GM21526 (cell line): Measurements from ENCODE around the gene PSAPL1.

Experiments
- ATAC-seq: cut with Tn5 transposase; IDR thresholded peaks from one replicate; pipeline ENCODE4 v1.9.1; 2021; ENCODE audit warnings: moderate library complexity; ENCODE audit not compliant: unreplicated experiment, low FRiP score

PSAPL1 gene

GRCh38 chr4:7434766-7435150 lies at the start of gene PSAPL1:
PSAPL1 (minus strand) TSS chr4:7434930; CDS start chr4:7434879, 51 bp downstream.
- ATAC-seq = no peak

- no peak for ATAC-seq
These were observed 46.5 kb upstream of the PSAPL1 start for GRCh38 chr4:7481227-7481626.

- no peak for ATAC-seq
These were observed 45.7 kb upstream of the PSAPL1 start for GRCh38 chr4:7480423-7480822.

DNA sequence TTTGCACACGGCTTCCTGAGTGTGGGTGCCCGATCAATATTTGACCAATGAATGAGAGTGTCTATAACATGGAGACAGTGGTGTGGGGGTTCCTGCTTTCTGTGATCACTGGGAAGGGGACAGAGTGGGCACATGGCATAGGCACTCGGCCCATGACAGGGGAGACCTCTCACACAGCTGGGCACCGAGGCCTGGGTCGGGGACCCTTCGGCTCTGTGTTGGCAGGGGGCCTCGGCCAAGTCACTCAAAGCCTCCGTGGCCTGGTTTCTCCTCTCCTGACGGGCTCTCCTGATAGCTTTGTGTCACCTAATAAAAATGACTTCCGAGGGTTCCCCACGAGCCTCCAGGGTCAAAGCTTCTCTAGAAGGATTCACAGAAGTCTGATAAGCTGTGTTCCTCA lies 43.9 kb upstream of the PSAPL1 start:
- no peak for ATAC-seq

DNA sequence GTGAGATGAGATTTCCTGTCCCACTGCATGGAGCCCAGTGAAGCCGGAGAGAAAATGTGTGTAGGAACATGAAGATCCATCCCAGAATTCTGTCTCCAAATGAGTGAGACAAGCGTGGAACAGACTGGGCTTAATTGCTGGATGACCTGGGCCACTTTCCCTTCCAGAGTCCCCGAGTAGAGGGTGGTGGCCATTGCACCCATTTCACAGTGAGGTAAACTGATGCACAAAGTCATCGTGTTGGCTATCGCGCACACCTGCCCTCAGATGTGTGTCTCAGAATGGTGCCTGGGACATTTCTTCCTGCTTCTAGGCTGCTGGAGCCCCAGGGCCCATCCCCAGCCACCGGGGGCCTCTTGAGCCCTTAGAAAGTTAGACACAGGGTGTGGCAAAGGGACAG lies 43.0 kb upstream of the PSAPL1 start:
- ATAC-seq = no peak

DNA sequence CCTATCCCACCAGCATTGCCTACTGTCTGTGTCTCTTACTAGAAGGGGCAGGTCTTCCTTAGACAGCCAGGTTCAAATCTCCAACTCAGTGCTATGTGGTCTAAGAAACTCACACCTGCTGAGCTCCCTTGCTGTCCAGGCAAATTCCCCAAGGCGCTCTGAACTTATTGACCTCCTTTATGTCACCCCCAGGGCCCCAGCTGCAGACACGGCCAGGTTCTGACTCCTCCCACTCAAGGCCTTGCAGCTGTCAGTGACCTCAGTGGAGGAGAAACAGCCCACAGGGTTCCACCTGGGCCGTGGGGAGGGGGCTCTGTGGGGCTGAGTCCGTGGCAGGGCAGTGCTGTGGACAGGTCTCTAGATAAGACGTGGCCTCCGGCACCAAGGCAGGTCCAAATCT lies 42.1 kb upstream of the PSAPL1 start:
- ATAC-seq = no peak

DNA sequence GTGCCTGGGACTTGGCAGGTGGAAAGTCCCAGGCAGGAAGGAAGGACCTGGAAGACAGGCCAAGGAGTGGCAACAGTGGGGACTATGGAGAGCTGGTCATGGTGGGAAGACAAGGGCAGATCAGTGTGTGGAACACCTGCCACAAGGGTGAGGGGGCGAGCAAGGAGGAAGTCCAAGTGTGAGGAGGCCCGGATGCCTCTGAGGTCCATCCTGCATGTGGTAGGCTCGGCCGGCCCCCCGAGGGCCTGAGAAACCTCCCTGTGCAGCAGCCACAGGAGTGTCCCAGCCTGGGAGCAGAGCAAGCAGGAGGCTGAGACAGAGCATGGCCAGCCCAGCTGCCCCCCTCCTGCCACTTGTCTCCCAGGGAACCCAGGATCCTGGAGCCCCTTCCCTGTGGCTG lies 40.5 kb upstream of the PSAPL1 start:
- ATAC-seq = no peak

DNA sequence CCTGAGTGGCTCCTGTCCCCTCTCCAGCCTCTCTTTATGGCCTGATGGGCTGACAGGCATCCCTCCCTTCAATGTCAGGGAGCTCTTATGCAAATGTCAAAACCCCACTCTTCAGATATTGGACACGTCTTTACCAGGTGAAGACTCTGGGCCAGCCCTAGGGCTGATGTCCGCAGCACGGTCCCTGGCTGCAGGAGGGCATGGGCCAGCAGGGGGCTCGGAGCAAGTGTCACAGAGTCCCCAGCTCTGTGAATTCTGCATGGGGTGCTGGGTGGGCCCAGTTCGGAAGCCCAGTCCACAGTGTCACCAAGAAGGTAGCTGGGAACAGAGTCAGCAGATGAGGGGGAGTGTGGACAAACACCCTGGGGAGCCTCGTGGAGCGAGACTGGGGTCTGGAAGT lies 39.6 kb upstream of the PSAPL1 start:
- ATAC-seq = no peak

DNA sequence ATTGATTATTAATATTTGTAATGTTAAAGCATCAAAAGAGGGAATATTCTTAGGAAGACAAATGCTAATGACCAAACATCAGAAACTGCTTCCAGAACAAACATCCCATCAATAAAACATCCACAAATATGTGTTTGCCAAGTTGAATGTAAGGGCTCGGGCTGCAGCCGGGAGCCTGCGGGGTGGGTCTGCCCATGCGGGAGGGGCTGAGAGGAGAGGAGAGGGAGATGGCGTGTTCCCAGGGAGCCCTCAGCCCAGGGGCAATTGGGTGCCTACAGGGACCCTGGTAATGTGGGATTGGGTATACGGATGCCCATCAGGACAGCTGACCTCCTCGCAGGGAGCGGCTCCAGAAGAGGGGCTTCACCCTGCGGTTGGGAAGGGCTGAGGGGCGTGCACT lies 38.4 kb upstream of the PSAPL1 start:
- ATAC-seq = no peak

DNA sequence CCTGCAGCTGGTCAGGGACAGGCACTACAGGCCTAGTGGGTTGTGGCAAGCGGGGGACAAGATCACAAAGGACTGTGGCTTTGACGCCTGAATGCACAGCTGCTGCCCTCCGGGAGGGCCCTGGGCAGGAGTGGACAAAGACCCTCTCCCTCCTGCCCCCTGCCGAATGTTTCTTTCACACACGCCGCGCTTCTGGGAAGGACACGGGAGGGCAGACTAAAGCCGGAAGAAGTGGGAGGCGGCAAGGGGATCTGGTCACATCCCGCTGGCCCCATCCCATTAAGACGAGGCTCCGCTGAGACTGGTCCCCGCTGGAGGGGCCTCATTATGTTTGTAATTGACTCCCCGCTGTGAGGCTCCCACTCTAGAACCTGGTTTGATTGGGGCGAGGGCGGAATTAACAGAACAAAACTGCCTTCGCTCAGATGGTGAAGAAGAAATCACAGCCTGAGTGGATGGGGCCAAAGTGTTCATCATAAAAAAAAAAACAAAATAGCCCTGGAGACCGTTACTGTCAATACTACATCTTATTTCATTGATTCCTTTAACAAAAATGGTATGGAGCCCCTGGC lies 37.8 kb upstream of the PSAPL1 start:
- no peak for ATAC-seq

DNA sequence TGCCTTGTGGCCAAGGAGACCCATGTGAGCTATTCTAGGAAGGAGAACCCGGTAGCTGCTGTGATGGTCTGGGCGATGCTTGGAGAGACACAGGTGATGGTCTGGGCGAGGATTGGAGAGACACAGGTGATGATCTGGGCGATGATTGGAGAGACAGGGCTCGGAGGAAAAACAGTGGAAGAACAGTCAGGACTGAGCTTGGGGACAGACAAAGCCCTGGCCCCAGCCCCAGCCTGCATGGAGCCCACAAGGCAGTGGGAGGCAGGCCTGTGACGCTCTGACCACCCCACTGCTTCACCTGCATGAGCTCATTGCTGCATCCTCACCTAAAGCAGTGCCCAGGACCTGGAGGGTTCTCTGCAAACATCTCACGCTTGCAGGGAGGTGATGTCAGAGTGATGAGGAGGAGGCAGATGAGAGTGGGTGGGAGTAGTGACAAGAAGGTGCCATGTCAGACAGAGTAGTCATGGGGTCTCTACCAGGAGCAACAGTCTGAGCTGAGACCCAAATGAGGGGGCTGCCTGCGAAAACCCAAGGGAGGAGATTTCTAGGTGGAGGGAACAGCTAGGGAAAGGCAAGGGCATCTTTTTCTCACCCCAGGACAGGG lies 35.9 kb upstream of the PSAPL1 start:
- no peak for ATAC-seq

DNA sequence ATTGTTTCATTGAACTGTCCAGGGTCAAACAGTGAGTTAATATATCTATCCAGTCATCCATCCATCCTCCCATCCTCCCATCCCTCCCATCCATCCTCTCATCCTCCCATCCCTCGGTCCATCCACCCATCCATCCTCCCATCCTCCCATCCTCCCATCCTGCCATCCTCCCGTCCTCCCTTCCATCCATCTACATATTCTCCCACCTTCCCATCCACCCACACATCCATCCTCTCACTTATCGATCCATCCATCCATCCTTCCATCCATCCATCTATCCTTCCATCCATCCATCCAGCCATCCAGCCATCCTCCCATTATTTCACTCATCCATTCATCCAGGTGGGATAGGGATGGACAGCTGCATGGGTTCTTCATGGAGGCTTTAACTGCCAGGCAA lies 35.4 kb upstream of the PSAPL1 start:
- no peak for ATAC-seq

DNA sequence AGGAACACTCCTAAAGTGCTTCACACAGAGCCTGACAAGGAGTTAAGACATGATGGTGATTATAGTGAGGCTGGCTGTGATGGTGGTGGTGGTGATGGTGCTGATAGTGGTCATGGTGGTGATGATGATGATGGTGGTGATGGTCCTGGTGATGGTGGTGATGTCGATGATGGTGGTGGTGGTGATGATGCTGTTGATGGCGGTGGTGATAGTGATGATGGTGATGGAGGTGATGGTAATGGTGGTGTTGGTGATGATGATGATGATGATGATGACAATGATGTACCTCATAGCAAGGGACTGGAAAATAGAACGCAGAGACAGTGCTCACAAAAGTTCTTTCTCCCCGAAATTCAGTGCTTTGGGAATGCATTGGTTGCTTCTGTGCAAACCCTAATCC lies 34.3 kb upstream of the PSAPL1 start:
- no peak for ATAC-seq

DNA sequence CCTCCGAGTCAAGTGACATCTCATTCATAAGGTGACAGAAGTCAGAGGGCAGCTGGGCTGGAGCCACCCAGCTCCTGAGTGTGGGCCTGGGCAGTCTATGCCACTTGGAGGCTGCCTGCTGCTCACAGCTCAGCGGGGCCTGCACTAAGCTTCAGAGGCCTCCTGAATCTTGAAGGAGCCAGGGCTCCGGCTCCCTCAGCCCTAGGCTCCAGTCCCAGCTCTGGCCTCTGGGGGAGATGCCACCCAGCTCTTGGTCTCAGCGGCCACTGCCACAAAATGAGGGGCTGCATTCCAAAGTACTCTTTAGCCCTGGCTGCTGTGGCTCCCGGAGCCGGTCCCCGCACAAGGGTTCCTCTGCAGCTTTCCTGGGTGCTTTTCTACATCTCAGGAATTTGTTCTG lies 32.7 kb upstream of the PSAPL1 start:
- ATAC-seq = no peak

DNA sequence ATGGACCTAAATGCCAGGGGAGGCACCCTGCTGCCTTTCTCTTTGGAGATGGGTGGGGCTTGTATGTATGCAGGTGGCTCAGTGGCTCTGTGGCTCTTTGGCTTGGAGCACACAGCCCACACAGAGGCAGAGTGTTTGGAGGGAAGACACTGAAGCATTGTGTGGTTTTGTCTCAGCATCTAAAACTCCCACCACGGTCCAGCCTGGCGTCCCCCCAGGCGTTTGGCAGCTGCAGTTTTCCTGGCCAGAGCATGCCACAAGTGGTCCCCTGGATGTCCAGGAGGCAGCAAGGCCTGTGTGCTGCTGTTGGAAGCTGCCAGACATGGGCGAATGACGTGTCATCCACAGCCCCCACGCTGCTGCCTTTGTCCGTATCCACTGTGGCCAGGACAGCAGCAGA lies 32.2 kb upstream of the PSAPL1 start:
- no peak for ATAC-seq

- ATAC-seq = no peak
These were observed 31.5 kb upstream of the PSAPL1 start for GRCh38 chr4:7466215-7466614.

DNA sequence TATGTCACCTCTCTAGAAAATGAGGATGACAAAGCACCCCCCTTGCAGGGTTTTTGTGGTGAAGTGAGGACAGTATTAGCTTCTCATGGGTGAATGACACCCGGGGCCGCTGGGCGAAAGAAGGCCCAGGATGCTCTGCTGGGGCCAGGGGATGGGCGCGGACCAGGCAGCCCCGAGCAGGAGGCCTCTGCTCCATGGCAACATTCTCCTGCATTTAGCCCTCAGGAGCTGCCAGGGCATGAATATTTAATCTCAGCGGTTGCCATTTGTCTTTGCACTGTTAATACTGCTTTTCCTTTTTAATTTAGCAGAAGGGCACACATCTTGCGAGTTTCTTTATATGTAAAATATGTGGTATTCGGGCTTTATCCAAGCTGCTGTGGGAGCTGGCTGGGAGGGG lies 30.3 kb upstream of the PSAPL1 start:
- ATAC-seq = no peak

DNA sequence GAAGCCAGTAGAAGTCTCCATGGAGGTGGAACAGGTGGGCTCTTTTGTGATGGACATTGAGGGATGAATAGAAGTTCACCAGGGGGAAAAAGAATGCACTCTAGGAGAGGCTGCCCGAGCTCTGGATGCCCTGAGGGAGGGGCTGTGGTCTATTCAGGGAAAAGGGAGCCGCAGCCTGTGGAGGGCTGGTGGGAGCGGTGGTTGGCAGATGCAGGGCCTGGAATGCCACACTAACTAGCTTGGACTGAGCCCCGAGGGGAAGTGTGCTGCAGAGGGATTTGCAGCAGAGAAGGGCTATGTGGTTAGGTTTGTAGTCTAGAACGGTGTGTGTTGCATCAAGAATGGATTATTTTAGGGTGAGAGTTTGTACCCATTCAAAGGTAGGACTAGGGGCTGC lies 29.5 kb upstream of the PSAPL1 start:
- no peak for ATAC-seq

GRCh38 chr4:7463566-7464258 lies 29.0 kb upstream of the PSAPL1 start:
- ATAC-seq = no peak

- ATAC-seq = no peak
These were observed 27.8 kb upstream of the PSAPL1 start for GRCh38 chr4:7462509-7462971.

DNA sequence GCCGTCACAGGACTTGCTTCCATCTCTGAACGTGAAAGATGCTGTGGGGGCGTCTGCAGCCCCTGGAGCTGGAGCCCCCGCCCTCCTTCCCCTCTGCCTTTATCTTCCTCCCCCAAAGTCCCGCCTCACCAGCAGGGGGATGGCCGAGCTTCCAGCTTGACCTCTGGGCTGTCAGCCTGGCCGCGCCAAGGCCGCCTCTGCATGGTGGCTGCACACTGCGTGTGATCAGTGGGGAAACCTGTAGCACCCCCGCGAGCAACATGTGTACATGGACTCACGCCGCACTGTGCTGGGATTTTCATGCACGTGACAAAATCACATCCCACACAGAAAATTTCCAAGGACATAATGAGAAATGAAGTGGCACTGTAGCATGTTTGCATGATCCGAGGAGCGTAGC lies 26.5 kb upstream of the PSAPL1 start:
- no peak for ATAC-seq

- ATAC-seq = no peak
These were observed 25.8 kb upstream of the PSAPL1 start for GRCh38 chr4:7460566-7460965.
